Activated CD4-positive, alpha-beta memory T cell treated with anti-CD3 and anti-CD28 coated beads, Interleukin-2, amount 10 ng/mL, durations not matched to agents 7 days and 5 days (primary cell): Measurements from ENCODE around the gene GNPTAB. TPM values are rescaled to one million over a fixed set of nuclear protein-coding genes. Genes with fewer than 3 reads are reported as not detected.
A peak's percentile ranks its signal among the peaks of the same experiment; 100 is the strongest.

Source experiments
- CTCF ChIA-PET: fragments of 350-600 bp; sonication (Branson Sonifier 250); formaldehyde crosslinking; loops from one replicate; lab custom pipeline; 2021; ENCODE audit warnings: antibody characterized with exemption, inconsistent platforms; lab: Charles Lee
- POLR2A ChIA-PET: fragments of 350-600 bp; sonication (Branson Sonifier 250); formaldehyde crosslinking; loops from one replicate; lab custom pipeline; 2021; ENCODE audit warnings: antibody characterized with exemption; lab: Charles Lee
- DNase-seq: peaks from one replicate; pipeline ENCODE4 v3.0.0-alpha.2; 2020
- H3K27ac Mint-ChIP-seq: one replicate; pipeline ENCODE4 v1.8.0; 2021; ENCODE audit warnings: mild to moderate bottlenecking, mixed read lengths
- H3K27me3 Mint-ChIP-seq: one replicate; pipeline ENCODE4 v1.8.0; 2021; ENCODE audit warnings: mixed read lengths
- H3K36me3 Mint-ChIP-seq: one replicate; pipeline ENCODE4 v1.8.0; 2021; ENCODE audit warnings: low read depth, mixed read lengths
- H3K4me1 Mint-ChIP-seq: one replicate; pipeline ENCODE4 v1.8.0; 2021; ENCODE audit warnings: mixed read lengths
- H3K4me3 Mint-ChIP-seq: one replicate; pipeline ENCODE4 v1.8.0; 2021; ENCODE audit warnings: mild to moderate bottlenecking, mixed read lengths
- H3K9me3 Mint-ChIP-seq: one replicate; pipeline ENCODE4 v1.8.0; 2021; ENCODE audit warnings: mixed read lengths
- total RNA-seq, 2 experiments: library from RNA; stranded (reverse); gene quantifications; one replicate each; pipeline ENCODE4 v1.2.3, GENCODE V29; 2021

GNPTAB gene
- total RNA-seq, 2 experiments from 2014 or later, result 55.0 to 57.5 TPM

DNA sequence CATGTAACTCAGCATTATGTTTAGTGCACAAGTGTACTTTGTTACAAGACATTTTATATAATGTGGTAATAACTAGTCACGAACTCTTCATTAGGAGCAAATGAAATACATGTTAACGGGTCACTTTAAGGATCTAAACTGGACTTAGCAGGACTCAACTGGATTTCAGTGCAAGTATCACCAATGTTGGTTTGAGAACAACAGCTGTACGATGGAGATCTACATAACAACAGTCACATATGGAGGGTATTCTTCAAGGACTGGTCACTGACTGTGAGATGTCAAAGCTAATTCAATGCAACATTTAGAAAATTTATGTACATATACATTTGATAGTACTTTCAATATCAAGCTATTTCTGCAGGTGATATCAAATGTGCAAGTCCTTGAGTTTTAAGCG is 69.0 kb downstream of the GNPTAB start:
- ChIA-PET CTCF (interaction anchor here (0.7 to 2.0 kb wide), 3 partner anchors 12 to 80 kb away, joined by 3 to 6 read pairs (median 4); no protein-coding TSS in a partner anchor), POLR2A (no interaction called here)
- no peak for DNase-seq
- Mint-ChIP-seq H3K4me3 (no peak overlapping the region), H3K9me3 (no peaks in the 10 kb centered on the region), H3K27ac (no peak overlapping the region), H3K27me3 (no peaks in the 10 kb centered on the region), H3K4me1 (no peaks in the 10 kb centered on the region), H3K36me3 (peaks cover 35% of the 10 kb centered on the region)

DNA sequence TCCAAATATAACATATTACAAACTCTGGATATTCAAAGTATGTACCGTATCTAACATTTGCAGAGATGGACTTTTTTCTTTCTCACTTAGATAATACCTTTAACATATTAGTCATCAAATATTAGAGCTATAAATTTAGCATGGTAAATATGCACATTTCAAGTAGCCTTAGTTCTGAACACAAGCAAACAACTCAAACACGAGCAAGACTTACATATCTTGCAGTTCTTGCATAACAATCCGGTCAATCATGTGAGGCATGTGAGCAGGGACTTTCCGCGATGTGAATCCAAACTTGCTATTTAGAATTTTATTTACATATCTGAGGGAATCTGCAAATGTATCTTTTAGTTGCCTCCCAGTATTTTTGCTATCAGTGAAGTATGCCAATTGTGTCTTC is 69.4 kb downstream of the GNPTAB start:
- Mint-ChIP-seq H3K4me1 (no peaks in the 10 kb centered on the region), H3K27me3 (no peaks in the 10 kb centered on the region), H3K36me3 (peaks cover 36% of the 10 kb centered on the region), H3K27ac (no peak overlapping the region), H3K9me3 (no peaks in the 10 kb centered on the region), H3K4me3 (no peak overlapping the region)
- DNase-seq, result no peak
- ChIA-PET CTCF (interaction anchor here (0.7 to 2.0 kb wide), 2 partner anchors 68 to 78 kb away, joined by 3 to 6 read pairs; no protein-coding TSS in a partner anchor), POLR2A (no interaction called here)

DNA sequence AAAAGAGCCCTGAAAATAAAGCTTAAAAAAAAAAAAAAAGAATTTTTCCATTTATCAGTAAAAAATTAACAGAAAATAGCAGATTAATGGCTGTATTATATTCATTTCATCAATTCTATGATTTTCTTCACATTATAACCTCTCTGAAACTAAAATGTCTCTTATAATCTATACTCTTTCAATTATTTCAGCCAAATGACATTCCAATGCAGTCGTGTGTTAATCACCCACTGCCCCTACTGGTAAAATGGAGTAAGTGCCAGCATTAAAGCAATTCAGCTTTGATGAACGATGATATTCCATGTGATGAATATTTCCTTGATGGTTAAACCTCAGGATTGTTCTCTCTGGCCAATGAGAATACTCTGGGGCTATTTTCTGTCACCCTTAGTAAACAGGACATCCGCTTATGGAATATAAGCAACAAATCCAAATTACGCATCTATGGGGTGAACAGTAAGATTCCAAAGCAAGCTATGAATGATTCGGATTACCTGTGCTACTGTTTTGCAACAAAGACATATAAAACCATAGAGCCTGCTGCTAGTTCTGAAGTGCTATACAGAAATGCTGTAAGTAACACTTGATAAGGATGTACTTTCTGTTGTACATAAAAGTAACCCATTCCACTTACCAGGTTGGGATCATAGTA is 71.2 kb downstream of the GNPTAB start:
- no peaks in the 10 kb centered on the region for H3K9me3 Mint-ChIP-seq
- POLR2A ChIA-PET, result no interaction called here
- no peak for DNase-seq
- H3K36me3 Mint-ChIP-seq, result peaks cover 35% of the 10 kb centered on the region
- no peak overlapping the region for H3K4me3 Mint-ChIP-seq
- CTCF ChIA-PET, result interaction anchor here (0.6 to 2.4 kb wide), 20 partner anchors 11 to 509 kb away, joined by 3 to 14 read pairs (median 4); partner anchors contain the start of genes ARL1 and GNPTAB
- H3K27me3 Mint-ChIP-seq, result no peaks in the 10 kb centered on the region
- no peak overlapping the region for H3K27ac Mint-ChIP-seq
- H3K4me1 Mint-ChIP-seq, result no peaks in the 10 kb centered on the region

DNA sequence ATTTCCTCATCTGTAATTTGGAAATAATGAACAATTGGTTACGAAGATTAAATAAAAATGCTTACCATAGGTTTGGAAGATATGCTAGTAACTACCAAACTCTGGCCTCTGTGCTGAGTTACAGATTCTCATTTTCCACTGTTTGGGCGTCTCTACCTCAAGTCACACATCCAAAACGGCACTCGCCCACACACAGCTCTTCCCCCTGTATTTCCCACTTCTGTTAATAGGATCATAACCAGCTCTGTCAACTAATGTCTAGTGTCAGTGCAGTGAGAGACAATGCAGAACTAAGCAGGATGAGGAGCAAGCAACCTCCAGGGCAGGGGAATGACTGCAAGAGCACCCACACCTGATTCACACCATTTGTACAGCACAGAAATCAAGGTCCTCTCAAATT is 80.6 kb downstream of the GNPTAB start:
- H3K4me3 Mint-ChIP-seq, result no peak overlapping the region
- DNase-seq, result no peak
- H3K36me3 Mint-ChIP-seq, result peaks cover 55% of the 10 kb centered on the region
- H3K4me1 Mint-ChIP-seq, result no peaks in the 10 kb centered on the region
- POLR2A ChIA-PET, result no interaction called here
- no peaks in the 10 kb centered on the region for H3K27me3 Mint-ChIP-seq
- CTCF ChIA-PET, result no interaction called here
- no peaks in the 10 kb centered on the region for H3K9me3 Mint-ChIP-seq
- no peak overlapping the region for H3K27ac Mint-ChIP-seq

DNA sequence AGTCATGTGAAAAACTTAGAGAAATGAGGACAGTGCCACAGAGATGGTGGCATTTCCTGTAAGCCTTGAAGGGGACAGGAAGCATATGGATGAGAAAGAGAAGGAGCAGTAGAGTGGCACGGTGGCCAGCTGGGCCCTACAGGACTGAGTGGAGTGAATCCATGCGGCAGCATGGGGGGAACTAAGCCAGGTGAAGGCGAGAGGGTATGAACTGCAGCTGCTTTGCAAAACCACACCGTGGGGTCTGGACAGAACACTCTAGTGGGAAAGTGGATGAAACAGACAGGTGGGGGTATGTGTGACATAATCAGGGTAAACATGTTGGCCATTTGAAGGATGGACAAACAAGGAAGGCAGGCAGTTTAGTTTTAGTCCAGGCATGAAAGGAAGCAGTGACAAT is 81.1 kb downstream of the GNPTAB start:
- no peak for DNase-seq
- Mint-ChIP-seq H3K4me3 (no peak overlapping the region), H3K27ac (peak overlapping the region; percentile 33), H3K4me1 (no peaks in the 10 kb centered on the region), H3K9me3 (no peaks in the 10 kb centered on the region), H3K27me3 (no peaks in the 10 kb centered on the region), H3K36me3 (peaks cover 55% of the 10 kb centered on the region)
- POLR2A ChIA-PET, result no interaction called here
- CTCF ChIA-PET, result no interaction called here

DNA sequence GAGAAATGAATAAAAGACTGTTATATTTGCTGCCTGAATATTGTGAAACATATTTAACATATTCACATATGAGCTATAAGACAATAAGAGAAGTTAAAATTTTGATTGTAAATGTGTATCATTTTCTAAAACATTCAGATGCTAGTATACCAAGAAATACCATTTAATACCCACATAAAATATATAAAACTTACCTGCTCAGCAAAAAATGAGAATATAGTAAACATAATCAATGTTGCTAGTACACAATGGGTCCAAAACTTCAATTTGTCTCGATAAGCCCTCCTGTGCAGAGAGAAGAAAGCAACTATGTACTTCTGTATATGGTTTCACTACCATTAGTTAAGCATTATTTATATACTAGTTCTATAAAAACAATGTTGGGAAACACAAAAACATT is 81.9 kb downstream of the GNPTAB start:
- H3K4me3 Mint-ChIP-seq, result no peak overlapping the region

DNA sequence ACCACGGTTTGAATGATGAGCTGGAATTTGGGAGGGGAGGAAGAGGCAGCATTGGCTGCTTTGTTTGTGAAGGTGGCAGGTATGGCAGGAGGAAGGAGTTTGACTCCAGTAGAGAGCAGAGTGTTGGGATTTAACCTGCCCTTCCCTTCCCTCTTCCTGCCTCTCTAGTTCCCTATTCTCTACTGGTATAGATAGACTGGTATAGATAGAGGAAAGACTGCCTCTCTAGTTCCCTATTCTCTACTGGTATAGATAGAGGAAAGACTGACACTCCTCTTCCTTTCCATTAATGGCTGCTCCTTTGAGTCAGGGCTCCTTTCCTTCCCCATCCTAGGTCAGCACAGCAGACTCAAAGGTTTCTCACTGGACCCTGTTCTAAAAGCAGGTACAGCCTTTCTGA is 83.1 kb downstream of the GNPTAB start:
- Mint-ChIP-seq H3K27me3 (no peaks in the 10 kb centered on the region), H3K4me1 (peaks cover 17% of the 10 kb centered on the region), H3K9me3 (no peaks in the 10 kb centered on the region), H3K36me3 (peaks cover 64% of the 10 kb centered on the region), H3K27ac (no peak overlapping the region), H3K4me3 (no peak overlapping the region)
- ChIA-PET CTCF (interaction anchor here (4.1 kb wide), 1 partner anchor 12 kb away, joined by 14 read pairs; no protein-coding TSS in a partner anchor), POLR2A (no interaction called here)
- no peak for DNase-seq

More for the DNA sequence above, 81.9 kb downstream of the GNPTAB start:
- Mint-ChIP-seq H3K9me3 (no peaks in the 10 kb centered on the region), H3K36me3 (peaks cover 62% of the 10 kb centered on the region), H3K27me3 (no peaks in the 10 kb centered on the region), H3K27ac (no peak overlapping the region), H3K4me1 (peaks cover 6% of the 10 kb centered on the region)
- CTCF ChIA-PET, result interaction anchor here (4.1 kb wide), 1 partner anchor 11 kb away, joined by 14 read pairs; no protein-coding TSS in a partner anchor
- POLR2A ChIA-PET, result no interaction called here
- DNase-seq, result no peak

DNA sequence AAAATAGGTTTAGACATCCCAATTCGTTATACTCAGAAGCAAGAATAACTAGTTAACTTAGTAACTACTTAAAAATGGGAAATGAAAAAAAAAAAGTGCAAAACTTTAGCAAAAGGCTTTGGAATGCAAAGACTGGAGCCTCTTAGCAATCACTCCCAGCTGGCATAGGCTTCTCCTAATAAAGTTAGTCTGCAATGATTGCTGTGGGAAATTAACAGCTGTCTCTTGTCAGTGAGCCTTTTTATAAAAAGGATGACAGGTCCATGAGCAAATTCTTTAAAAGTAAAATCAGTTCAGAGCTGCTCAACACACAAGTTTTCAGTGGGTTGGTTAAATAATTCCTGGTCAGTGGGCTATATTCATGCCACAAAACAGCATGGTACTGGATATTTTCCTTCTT is 84.1 kb downstream of the GNPTAB start:
- H3K36me3 Mint-ChIP-seq, result peaks cover 61% of the 10 kb centered on the region
- no peak overlapping the region for H3K4me3 Mint-ChIP-seq
- POLR2A ChIA-PET, result interaction anchor here (0.8 kb wide), 1 partner anchor 84 kb away, joined by 3 read pairs; the partner anchor contains the start of gene GNPTAB

DNA sequence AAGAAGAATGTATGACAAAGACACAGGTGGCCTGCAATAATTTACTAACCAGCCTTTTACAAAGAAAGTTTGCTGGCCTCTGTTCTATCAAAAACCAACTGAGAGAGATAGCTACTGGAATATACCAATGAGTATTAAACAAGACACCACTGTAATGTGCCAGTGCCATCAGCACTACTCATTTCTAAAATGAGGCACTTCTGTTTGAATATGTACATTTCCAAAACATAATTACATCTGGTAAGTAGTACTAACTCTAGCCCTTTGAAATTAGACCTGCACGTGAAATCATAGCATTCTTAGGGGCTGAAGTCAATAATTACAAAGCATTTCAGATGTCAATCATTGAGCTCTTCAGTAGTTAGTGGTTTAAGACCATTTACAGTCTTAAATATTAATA is 84.6 kb downstream of the GNPTAB start:
- Mint-ChIP-seq H3K4me3 (no peak overlapping the region), H3K9me3 (no peaks in the 10 kb centered on the region), H3K36me3 (peaks cover 59% of the 10 kb centered on the region), H3K27ac (no peak overlapping the region), H3K27me3 (no peaks in the 10 kb centered on the region), H3K4me1 (peaks cover 17% of the 10 kb centered on the region)
- DNase-seq, result no peak
- CTCF ChIA-PET, result interaction anchor here (0.6 to 4.1 kb wide), 2 partner anchors 14 to 23 kb away, joined by 4 to 14 read pairs; no protein-coding TSS in a partner anchor
- POLR2A ChIA-PET, result no interaction called here

More for the DNA sequence above, 84.1 kb downstream of the GNPTAB start:
- no peaks in the 10 kb centered on the region for H3K27me3 Mint-ChIP-seq
- no peak for DNase-seq
- no peak overlapping the region for H3K27ac Mint-ChIP-seq
- CTCF ChIA-PET, result interaction anchor here (4.1 kb wide), 1 partner anchor 13 kb away, joined by 14 read pairs; no protein-coding TSS in a partner anchor
- peaks cover 17% of the 10 kb centered on the region for H3K4me1 Mint-ChIP-seq
- H3K9me3 Mint-ChIP-seq, result no peaks in the 10 kb centered on the region

DNA sequence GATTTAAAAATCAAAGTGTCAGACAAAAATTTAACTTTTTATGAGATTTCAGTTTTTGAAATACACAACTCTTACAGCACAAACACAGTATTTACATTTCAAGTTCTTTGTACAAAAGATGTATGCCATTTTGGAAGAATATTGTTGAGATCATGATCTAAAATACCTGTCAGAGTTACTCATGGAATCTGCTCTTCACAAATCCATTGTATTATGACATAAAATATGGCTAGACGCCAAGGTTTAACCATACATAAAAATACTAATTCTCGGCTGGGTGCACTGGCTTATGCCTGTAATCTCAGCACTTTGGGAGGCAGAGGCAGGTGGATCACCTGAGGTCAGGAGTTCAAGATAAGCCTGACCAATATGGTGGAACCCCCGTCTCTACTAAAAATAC is 85.3 kb downstream of the GNPTAB start:
- POLR2A ChIA-PET, result no interaction called here
- H3K27me3 Mint-ChIP-seq, result no peaks in the 10 kb centered on the region

DNA sequence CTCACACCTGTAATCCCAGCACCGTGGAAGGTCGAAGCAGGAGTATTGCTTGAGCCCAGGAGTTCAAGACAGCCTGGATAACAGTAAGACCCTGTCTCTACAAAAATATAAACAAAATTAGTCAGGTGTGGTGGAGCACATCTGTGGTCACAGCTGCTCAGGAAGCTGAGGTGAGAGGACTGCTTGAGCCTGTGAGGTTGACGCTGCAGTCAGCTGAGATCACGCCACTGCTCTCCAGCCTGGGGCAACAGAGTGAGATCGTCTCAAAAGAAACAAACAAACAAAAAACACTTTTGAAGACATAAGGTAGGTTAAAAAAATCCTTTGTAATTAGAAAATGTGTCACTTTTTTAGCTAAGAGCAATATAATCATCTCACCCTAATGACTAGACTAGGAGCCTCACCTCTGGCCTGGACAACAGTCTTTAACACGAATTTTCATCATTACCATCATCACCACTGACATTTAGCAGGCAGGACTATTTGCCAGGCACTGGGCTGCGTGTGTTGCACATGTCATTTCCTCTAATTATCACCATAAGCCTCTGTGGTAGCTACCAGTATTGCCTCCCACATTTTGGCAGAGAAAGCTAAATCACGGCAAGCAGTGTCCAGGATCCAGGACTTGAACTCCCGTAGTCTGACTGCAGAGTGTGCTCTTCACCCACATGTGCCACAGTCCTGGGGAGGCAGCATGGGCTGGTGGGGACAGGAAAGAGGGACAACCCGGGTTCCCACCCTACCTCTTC is 86.9 kb downstream of the GNPTAB start:
- POLR2A ChIA-PET, result no interaction called here
- no peaks in the 10 kb centered on the region for H3K27me3 Mint-ChIP-seq
- DNase-seq, result peak; percentile 28
- peak overlapping the region; percentile 67 for H3K27ac Mint-ChIP-seq
- no peak overlapping the region for H3K4me3 Mint-ChIP-seq
- H3K4me1 Mint-ChIP-seq, result peaks cover 17% of the 10 kb centered on the region
- CTCF ChIA-PET, result no interaction called here
- H3K9me3 Mint-ChIP-seq, result no peaks in the 10 kb centered on the region
- peaks cover 42% of the 10 kb centered on the region for H3K36me3 Mint-ChIP-seq

More for the DNA sequence above, 85.3 kb downstream of the GNPTAB start:
- CTCF ChIA-PET, result interaction anchor here (0.6 to 4.1 kb wide), 2 partner anchors 15 to 23 kb away, joined by 4 to 14 read pairs; no protein-coding TSS in a partner anchor
- Mint-ChIP-seq H3K4me1 (peaks cover 17% of the 10 kb centered on the region), H3K27ac (no peak overlapping the region), H3K4me3 (no peak overlapping the region), H3K9me3 (no peaks in the 10 kb centered on the region), H3K36me3 (peaks cover 52% of the 10 kb centered on the region)
- DNase-seq, result no peak

DNA sequence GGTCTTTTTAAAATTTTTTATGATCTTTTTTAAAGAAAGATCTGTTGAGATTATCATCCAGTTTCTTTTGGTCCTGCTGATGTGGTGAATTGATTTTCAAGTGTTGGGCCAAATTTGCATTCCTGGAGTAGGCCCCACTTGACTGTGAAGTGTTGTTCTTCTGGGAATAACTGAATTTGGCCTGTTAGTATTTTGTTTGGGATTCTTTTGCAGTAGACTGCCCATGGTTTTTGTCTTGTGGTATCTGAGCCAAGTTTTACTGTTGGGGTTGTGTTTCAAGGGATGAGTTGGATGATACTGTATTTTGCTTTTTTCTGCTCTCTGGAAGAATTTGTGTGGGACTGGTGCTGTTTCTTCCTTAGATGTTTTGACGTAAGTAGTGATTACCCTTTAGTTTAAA is 87.5 kb downstream of the GNPTAB start:
- Mint-ChIP-seq H3K4me3 (no peak overlapping the region), H3K27me3 (no peaks in the 10 kb centered on the region), H3K27ac (peak overlapping the region; percentile 67), H3K36me3 (peaks cover 41% of the 10 kb centered on the region), H3K4me1 (peaks cover 17% of the 10 kb centered on the region), H3K9me3 (no peaks in the 10 kb centered on the region)
- DNase-seq, result no peak
- ChIA-PET POLR2A (no interaction called here), CTCF (no interaction called here)

DNA sequence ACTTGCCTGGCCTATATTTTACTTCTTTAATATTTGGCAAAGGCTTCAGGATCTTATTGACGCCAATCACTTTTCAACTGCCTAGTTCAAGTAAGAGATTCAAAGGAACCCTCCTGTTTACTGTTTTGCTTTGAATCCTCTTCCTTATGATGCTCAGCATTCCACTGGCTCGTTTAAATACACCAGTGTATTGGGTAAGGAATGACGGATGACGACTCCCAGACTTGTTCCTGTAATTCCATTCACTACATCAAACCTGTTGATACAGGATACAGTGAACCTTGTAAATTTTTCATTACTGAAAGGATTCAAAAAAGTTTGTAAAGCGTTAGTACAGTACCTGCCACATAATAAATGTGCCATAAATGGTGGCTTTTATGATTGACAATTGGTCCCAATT is 89.8 kb downstream of the GNPTAB start:
- Mint-ChIP-seq H3K27me3 (no peaks in the 10 kb centered on the region), H3K4me3 (no peak overlapping the region), H3K9me3 (no peaks in the 10 kb centered on the region), H3K27ac (no peak overlapping the region), H3K36me3 (peaks cover 30% of the 10 kb centered on the region), H3K4me1 (peaks cover 17% of the 10 kb centered on the region)
- POLR2A ChIA-PET, result no interaction called here
- CTCF ChIA-PET, result no interaction called here
- DNase-seq, result no peak
